K562 (cell line): ENCODE data around the gene MFAP2. TPM values are rescaled to one million over a fixed set of nuclear protein-coding genes. Genes with fewer than 3 reads are reported as not detected.

Experiments used
- ATAC-seq: fragments of 200-7000 bp; cut with Tn5 transposase; 3 replicates; pipeline ENCODE4 v1.9.1; 2020; ENCODE audit warnings: moderate library complexity
- BruUV-seq: library from RNA; stranded (reverse); fragments of 400-500 nt; replicated peaks from 2 replicates; lab custom pipeline; 2021; lab: Mats Ljungman, UMichigan
- CTCF ChIA-PET: fragments of 300-600 bp; formaldehyde crosslinking; extraction: SDS; loops from one replicate; lab custom pipeline; 2021; ENCODE audit warnings: low intra/inter-chr PET ratio; lab: Yijun Ruan, JAX
- POLR2A ChIA-PET: fragments of 300-600, 350-650 bp; sonication (Branson Sonifier 250); formaldehyde crosslinking; extraction: SDS; loops from one replicate; lab custom pipeline; 2021; ENCODE audit warnings: antibody characterized with exemption, inconsistent platforms; lab: Yijun Ruan, JAX
- DNase-seq, 4 experiments: peaks; one replicate each; pipeline versions ENCODE4 v3.0.0 to v3.0.0-alpha.2; 2011 to 2018; ENCODE audit warnings: low spot score in 3 of 4, mixed read lengths in 3 of 4; ENCODE audit errors: extremely low read depth in 1 of 4
- FAIRE-seq: peaks from 2 replicates; lab custom pipeline; 2011; peaks lifted over from hg19 to GRCh38; lab: Jason Lieb, UNC
- H2AFZ ChIP-seq: 2 replicates; pipeline ENCODE4 v1.6.0; 2011; ENCODE audit warnings: low read depth, low read length, control low read depth, inconsistent platforms
- H3K27ac ChIP-seq: fragments of 200-600 bp; 3 replicates; pipeline ENCODE4 v1.8.0; 2011; ENCODE audit warnings: low read depth, mild to moderate bottlenecking, control low read depth, inconsistent platforms, low read length, moderate library complexity, mixed read lengths; ENCODE audit errors: extremely low read depth
- H3K27me3 ChIP-seq, 2 experiments: fragments of 300-600 bp in 1 of 2; 2 replicates in 1 of 2; 3 replicates in 1 of 2; pipeline versions ENCODE4 v1.6.0 to v1.8.0; 2011; ENCODE audit warnings: inconsistent platforms in 2 of 2, low read length in 2 of 2, mild to moderate bottlenecking in 1 of 2, mixed read lengths in 1 of 2, moderate library complexity in 1 of 2; ENCODE audit not compliant: control insufficient read depth in 2 of 2, insufficient read depth in 2 of 2
- H3K36me3 ChIP-seq: fragments of 300-600 bp; 3 replicates; pipeline ENCODE4 v1.8.0; 2011; ENCODE audit warnings: mild to moderate bottlenecking, low read length, inconsistent platforms; ENCODE audit not compliant: control insufficient read depth, insufficient read depth
- H3K4me1 ChIP-seq, 2 experiments: fragments of 200-600 bp in 1 of 2; replicated peaks in 1 of 2; 2 replicates in 1 of 2; 3 replicates in 1 of 2; pipeline versions ENCODE4 v1.5.1 to v1.8.0; 2011; ENCODE audit warnings: inconsistent platforms in 2 of 2, low read length in 2 of 2, mild to moderate bottlenecking in 1 of 2, mixed read lengths in 1 of 2, moderate library complexity in 1 of 2; ENCODE audit not compliant: control insufficient read depth in 2 of 2, insufficient read depth in 2 of 2
- H3K4me2 ChIP-seq: 2 replicates; pipeline ENCODE4 v1.6.1; 2011; ENCODE audit warnings: low read length, control low read depth, inconsistent platforms, mixed read lengths; ENCODE audit not compliant: insufficient read depth
- H3K4me3 ChIP-seq: fragments of 200-600 bp; sonication (generic), shearing (Covaris generic); 2 replicates; pipeline ENCODE4 v1.5.1; 2016; ENCODE audit warnings: control low read depth, inconsistent platforms
- H3K79me2 ChIP-seq: fragments of 200-600 bp; 3 replicates; pipeline ENCODE4 v1.8.0; 2011; ENCODE audit warnings: low read length, inconsistent platforms; ENCODE audit not compliant: control insufficient read depth, insufficient read depth
- H3K9ac ChIP-seq, 2 experiments: 2 replicates each; pipeline versions ENCODE4 v1.6.0 to v1.6.1; 2011; ENCODE audit warnings: low read depth in 2 of 2, low read length in 2 of 2, control low read depth in 1 of 2, inconsistent platforms in 1 of 2, mild to moderate bottlenecking in 1 of 2, mixed read lengths in 1 of 2; ENCODE audit not compliant: insufficient read depth in 1 of 2
- H3K9me1 ChIP-seq: one replicate; pipeline ENCODE4 v1.6.0; 2011; ENCODE audit warnings: inconsistent platforms, mild to moderate bottlenecking, low read length, moderate library complexity; ENCODE audit not compliant: control insufficient read depth, insufficient read depth
- H3K9me3 ChIP-seq: replicated peaks from 2 replicates; pipeline ENCODE4 v1.5.1; 2011; ENCODE audit warnings: low read depth, low read length, inconsistent platforms; ENCODE audit not compliant: control insufficient read depth, insufficient read depth
- H4K20me1 ChIP-seq: replicated peaks from 2 replicates; pipeline ENCODE4 v1.6.1; 2011; ENCODE audit warnings: low read length, inconsistent platforms, mixed read lengths; ENCODE audit not compliant: control insufficient read depth, insufficient read depth
- CEBPB ChIP-seq: fragments of 450-650 bp; IDR thresholded peaks from 2 replicates; pipeline ENCODE4 v1.6.1; 2016; ENCODE audit warnings: missing genetic modification characterization, missing compliant biosample characterization
- POLR3A ChIP-seq: IDR thresholded peaks from 2 replicates; pipeline ENCODE4 v1.6.1; 2011; ENCODE audit warnings: borderline replicate concordance, mild to moderate bottlenecking, moderate library complexity; ENCODE audit not compliant: insufficient read length, insufficient read depth; ENCODE audit errors: extremely low read depth
- TBP ChIP-seq: optimal IDR thresholded peaks from 2 replicates; pipeline ENCODE3; 2011; ENCODE audit warnings: low read depth, low read length, improper control_type of control experiment
- ZNF695 ChIP-seq: fragments of 450-650 bp; formaldehyde crosslinking; IDR thresholded peaks from 2 replicates; pipeline ENCODE4 v1.4.0; 2020; ENCODE audit warnings: mild to moderate bottlenecking, moderate library complexity
- WGBS: fragments of 100-300 bp; shearing (Covaris generic); methylation state at CpG from one replicate; pipeline ENCODE4 v1.1.6; 2016; ENCODE audit warnings: low coverage, mixed read lengths; ENCODE audit not compliant: insufficient coverage; ENCODE audit errors: missing lambda C conversion rate; 5-methylcytosine and 5-hydroxymethylcytosine counted together
- in situ Hi-C: fragments of 300-500 bp; cut with MboI; formaldehyde crosslinking; loops from 4 replicates; pipeline ENCODE4 v1.15.0; 2018; ENCODE audit warnings: inconsistent platforms, mixed read lengths
- intact Hi-C: fragments of 100-400 bp; cut with micrococcal nuclease; formaldehyde crosslinking; loops from 2 replicates; pipeline ENCODE4 v1.14.2; 2022
- polyA plus RNA-seq, 8 experiments: library from polyadenylated mRNA; depleted of rRNA in 4 of 8; stranded (reverse) in 5 of 8; unstranded in 3 of 8; fragments of >200 nt; fragmentation: Nextera tagmentation in 2 of 8; fragmentation: Illumina TruSeq in 1 of 8; extraction: Ambion mirVana in 2 of 8; extraction: Trizol in 1 of 8; gene quantifications; 2 replicates each; pipeline versions ENCODE4 v1.2.1 to v1.2.3, GENCODE V29; 2011 to 2014; ENCODE audit warnings: inconsistent platforms in 1 of 8, missing spikeins in 1 of 8
- total RNA-seq, 7 experiments: library from RNA; depleted of rRNA in 6 of 7; stranded (reverse); fragments of >200 nt in 6 of 7; fragmentation: Illumina TruSeq in 2 of 7; extraction: Trizol in 2 of 7; gene quantifications; 2 replicates each; pipeline versions ENCODE4 v1.2.1 to v1.2.3, GENCODE V29; 2011 to 2021; ENCODE audit warnings: low replicate concordance in 1 of 7
- TF ChIP-seq, protein P1 (sequence below): fragments of 450-650 bp; IDR thresholded peaks from 2 replicates; pipeline ENCODE4 v1.6.1; 2016; ENCODE audit warnings: low read depth, mild to moderate bottlenecking, moderate library complexity
- TF ChIP-seq, protein P2 (sequence below): sonication (generic); formaldehyde crosslinking; IDR thresholded peaks from 2 replicates; pipeline ENCODE4 v1.8.0; 2022; ENCODE audit warnings: missing genetic modification reagents, mild to moderate bottlenecking, moderate library complexity, borderline replicate concordance

MFAP2 gene
- total and polyA plus RNA-seq, 9 of the 15 experiments (the other 6 are each of a cell fraction or from before 2014, with no cell fraction given) = not detected

DNA sequence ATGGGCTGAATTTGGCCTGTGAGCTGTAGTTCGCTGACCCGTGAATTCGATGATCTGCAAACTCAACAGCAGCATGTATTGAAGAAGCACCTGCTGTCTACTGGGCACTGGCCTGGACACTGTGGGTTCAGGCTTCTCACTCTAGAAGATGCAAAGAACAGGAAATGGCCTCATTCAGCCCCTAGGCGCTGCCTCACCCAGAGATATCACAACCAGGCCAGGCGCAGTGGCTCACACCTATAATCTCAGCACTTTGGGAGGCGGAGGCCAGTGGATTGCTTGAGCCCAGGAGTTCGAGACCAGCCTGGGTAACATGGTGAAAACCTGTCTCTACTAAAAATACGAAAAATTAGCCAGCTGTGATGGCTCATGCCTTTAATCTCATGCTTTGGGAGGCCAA is 23.6 kb downstream of the MFAP2 start:
- Histone ChIP-seq H3K4me3 (no peak overlapping the region), H3K4me2 (no peak overlapping the region), H3K27me3 (peaks cover 15 to 32% of the 10 kb centered on the region in 2 experiments; a peak in 4 of 5 replicates), H4K20me1 (peaks cover 17% of the 10 kb centered on the region; the same call in 1 of the 2 replicates), H3K79me2 (no peaks in the 10 kb centered on the region), H3K27ac (no peak overlapping the region), H3K9ac (no peak overlapping the region), H3K9me3 (no peaks in the 10 kb centered on the region), H3K36me3 (no peaks in the 10 kb centered on the region), H3K9me1 (no peaks in the 10 kb centered on the region), H3K4me1 (peaks cover 0 to 34% of the 10 kb centered on the region in 2 experiments; a peak in 3 of 5 replicates), H2AFZ (no peak overlapping the region)
- CTCF ChIA-PET = no interaction called here
- in situ Hi-C loops (loop anchor here (5.0 kb wide), 1 partner anchor 96 kb away; the partner anchor contains the start of gene SDHB), intact Hi-C loops (no loop called here)
- 11% methylated on average over 8 of the region's 8 CpGs for WGBS
- peak in 2 of 4 experiments; percentile 17 to 30 for DNase-seq
- ATAC-seq = peak; percentile 27
- no TSS peak for BruUV-seq
- POLR2A ChIA-PET = interaction anchor here (0.5 to 1.4 kb wide), 4 partner anchors 10 to 52 kb away, joined by 3 to 4 read pairs (median 4); no protein-coding TSS in a partner anchor
- FAIRE-seq = no peak
- TF ChIP-seq, protein P1, sequence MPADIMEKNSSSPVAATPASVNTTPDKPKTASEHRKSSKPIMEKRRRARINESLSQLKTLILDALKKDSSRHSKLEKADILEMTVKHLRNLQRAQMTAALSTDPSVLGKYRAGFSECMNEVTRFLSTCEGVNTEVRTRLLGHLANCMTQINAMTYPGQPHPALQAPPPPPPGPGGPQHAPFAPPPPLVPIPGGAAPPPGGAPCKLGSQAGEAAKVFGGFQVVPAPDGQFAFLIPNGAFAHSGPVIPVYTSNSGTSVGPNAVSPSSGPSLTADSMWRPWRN = no peak
- TF ChIP-seq POLR3A (peak; percentile 26), ZNF695 (CRISPR knock-in tag) (no peak), CEBPB (tag) (no peak), TBP (peak; percentile 77)
- TF ChIP-seq, protein P2, sequence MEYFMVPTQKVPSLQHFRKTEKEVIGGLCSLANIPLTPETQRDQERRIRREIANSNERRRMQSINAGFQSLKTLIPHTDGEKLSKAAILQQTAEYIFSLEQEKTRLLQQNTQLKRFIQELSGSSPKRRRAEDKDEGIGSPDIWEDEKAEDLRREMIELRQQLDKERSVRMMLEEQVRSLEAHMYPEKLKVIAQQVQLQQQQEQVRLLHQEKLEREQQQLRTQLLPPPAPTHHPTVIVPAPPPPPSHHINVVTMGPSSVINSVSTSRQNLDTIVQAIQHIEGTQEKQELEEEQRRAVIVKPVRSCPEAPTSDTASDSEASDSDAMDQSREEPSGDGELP (CRISPR knock-in tag) = 0 out of 2 replicates have a peak, but pooled peaks have one; percentile 17
